ENCODE data around the gene COMMD2.

DNA sequence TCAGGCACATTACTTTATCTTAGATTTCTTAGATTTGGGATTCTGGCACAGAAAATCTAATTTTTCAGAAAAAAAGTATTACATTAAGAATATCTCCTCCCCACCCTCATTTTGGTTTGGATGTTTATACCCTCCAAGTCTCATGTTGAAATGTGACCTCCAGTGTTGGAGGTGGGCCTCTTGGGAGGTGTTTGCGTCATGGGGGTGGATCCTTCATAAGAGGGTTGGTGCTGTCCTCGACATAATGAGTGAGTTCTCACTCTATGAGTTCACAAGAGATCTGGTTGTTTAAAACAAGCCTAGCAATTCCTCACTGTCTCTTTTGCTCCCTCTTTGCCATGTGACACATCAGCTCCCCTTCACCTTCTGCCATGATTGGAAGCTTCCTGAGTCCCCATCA, 48.8 kb downstream of the COMMD2 start:
- TF ChIP-seq, protein P1, sequence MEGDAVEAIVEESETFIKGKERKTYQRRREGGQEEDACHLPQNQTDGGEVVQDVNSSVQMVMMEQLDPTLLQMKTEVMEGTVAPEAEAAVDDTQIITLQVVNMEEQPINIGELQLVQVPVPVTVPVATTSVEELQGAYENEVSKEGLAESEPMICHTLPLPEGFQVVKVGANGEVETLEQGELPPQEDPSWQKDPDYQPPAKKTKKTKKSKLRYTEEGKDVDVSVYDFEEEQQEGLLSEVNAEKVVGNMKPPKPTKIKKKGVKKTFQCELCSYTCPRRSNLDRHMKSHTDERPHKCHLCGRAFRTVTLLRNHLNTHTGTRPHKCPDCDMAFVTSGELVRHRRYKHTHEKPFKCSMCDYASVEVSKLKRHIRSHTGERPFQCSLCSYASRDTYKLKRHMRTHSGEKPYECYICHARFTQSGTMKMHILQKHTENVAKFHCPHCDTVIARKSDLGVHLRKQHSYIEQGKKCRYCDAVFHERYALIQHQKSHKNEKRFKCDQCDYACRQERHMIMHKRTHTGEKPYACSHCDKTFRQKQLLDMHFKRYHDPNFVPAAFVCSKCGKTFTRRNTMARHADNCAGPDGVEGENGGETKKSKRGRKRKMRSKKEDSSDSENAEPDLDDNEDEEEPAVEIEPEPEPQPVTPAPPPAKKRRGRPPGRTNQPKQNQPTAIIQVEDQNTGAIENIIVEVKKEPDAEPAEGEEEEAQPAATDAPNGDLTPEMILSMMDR (IDR thresholded peaks at IDR 0.05; ENCODE audit: low read length) = no peak
- TF ChIP-seq EZH2 (optimal IDR thresholded peaks at IDR 0.05; ENCODE audit: low read depth, low read length) = no peak

All from MM.1S (cell line).